ENCODE measurements around the gene MBD5.

DNA sequence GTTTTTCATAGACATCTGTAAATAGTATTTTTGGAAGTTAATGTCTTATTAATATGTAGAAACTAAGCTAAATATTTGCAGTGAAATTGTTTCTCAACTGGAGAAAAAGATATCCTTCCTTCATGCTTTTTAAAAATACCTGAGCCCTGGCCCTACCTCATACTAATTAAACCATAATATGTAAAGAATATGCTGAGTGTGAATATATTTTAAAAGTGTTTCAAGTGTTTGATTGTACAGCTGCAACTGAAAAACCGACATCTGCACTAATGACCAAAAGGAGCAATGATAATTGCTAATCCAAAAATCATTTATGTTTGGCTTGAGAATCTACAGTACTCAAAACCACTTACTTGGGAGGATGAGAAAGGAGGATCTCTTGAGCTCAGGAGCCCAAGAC is 156.7 kb downstream of the MBD5 start:
- TF ChIP-seq, protein P1, sequence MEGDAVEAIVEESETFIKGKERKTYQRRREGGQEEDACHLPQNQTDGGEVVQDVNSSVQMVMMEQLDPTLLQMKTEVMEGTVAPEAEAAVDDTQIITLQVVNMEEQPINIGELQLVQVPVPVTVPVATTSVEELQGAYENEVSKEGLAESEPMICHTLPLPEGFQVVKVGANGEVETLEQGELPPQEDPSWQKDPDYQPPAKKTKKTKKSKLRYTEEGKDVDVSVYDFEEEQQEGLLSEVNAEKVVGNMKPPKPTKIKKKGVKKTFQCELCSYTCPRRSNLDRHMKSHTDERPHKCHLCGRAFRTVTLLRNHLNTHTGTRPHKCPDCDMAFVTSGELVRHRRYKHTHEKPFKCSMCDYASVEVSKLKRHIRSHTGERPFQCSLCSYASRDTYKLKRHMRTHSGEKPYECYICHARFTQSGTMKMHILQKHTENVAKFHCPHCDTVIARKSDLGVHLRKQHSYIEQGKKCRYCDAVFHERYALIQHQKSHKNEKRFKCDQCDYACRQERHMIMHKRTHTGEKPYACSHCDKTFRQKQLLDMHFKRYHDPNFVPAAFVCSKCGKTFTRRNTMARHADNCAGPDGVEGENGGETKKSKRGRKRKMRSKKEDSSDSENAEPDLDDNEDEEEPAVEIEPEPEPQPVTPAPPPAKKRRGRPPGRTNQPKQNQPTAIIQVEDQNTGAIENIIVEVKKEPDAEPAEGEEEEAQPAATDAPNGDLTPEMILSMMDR (IDR thresholded peaks at IDR 0.05), result no peak
- TF ChIP-seq POLR2A (IDR thresholded peaks at IDR 0.05), result no peak

Data from adrenal gland (tissue), 5 donors.